ENCODE results near the gene ZNF516.

The ZNF516 gene

DNA sequence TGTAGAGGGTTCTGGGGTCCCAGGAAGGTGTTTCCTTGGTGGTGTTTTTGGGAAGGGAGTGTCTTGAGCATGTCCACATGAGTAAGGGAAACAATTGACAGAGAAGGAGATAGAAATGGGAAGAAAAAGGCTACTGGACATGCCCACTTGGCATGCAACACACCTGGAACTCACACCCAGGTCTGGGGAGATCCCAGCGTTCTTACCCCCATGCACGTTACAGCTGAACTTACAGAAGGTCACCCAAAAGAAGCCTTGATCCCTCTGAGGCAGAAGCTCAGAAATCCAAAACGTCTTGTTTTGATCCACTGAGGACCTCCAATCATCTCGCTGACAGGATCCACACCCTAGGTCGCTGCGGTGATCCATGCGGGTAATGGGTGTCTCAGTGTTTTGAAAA, 142.0 kb downstream of the ZNF516 start:
- no peaks in the 10 kb centered on the region for H3K36me3 ChIP-seq (replicated peaks)
- H3K4me3 ChIP-seq (ENCODE audit: low read depth, low read length): no peak overlapping the region
- DNase-seq: no peak
- TF ChIP-seq CTCF (IDR thresholded peaks at IDR 0.05; ENCODE audit: low read depth, low read length, missing control alignments): no peak
- in situ Hi-C loops (cut with HindIII; ENCODE audit: low pct_ligation_motif_present, low sequenced_read_pairs): no loop called here
- H3K27ac ChIP-seq: no peak overlapping the region
- no peaks in the 10 kb centered on the region for H3K27me3 ChIP-seq (replicated peaks)

GRCh38 chr18:76351961-76352581, 143.0 kb downstream of the ZNF516 start:
- Histone ChIP-seq H3K4me3 (ENCODE audit: low read depth, low read length) (no peak overlapping the region), H3K36me3 (replicated peaks) (no peaks in the 10 kb centered on the region), H3K27me3 (replicated peaks) (no peaks in the 10 kb centered on the region), H3K27ac (no peak overlapping the region)
- DNase-seq: peak; percentile 33
- TF ChIP-seq CTCF (IDR thresholded peaks at IDR 0.05; ENCODE audit: low read depth, low read length, missing control alignments): no peak
- in situ Hi-C loops (cut with HindIII; ENCODE audit: low pct_ligation_motif_present, low sequenced_read_pairs): no loop called here

DNA sequence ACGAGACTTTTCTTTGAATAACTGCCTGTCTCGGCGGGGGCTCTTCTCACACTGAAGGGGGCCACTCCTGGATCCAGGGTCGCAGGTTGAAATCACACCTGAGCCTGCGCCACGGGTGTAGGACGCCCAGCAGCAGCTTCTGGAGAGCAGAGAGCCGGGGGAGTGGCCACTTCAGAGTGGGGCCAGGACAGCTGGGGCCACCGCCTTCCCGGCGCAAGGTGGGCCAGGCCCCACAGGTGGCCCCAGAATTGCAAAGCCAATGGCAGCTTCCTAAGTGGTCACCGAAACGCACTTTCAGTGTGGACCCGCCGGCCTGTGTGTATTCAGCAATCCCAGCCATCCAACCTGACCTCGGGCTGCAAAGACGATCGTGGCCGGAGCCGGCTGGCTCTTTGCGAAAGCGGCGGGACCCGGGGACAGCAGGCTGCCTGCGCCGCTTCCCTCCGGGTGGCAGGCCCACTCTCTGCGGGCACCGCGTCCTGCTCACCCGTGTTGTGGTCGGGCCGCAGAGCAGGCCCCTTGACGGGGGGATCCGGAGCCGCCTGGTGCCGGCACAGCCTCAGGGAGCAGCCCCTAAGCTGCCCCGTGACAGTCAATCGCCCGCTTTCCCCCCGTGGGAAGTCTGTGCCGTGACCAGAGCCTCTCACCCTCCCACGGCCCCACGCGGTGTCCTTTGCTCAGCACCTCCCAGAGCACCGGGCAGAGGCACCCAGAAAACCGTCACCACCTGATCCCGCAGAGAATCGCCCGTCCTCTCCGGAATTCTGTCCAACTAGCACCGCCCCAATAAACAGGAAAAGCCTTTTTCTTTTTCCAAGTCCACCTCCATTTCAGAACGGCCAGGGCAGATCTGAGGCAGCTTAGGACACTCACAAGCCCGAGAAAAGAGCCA, 144.7 kb downstream of the ZNF516 start:
- Histone ChIP-seq H3K36me3 (replicated peaks) (no peaks in the 10 kb centered on the region), H3K27me3 (replicated peaks) (no peaks in the 10 kb centered on the region), H3K27ac (no peak overlapping the region), H3K4me3 (ENCODE audit: low read depth, low read length) (no peak overlapping the region)
- in situ Hi-C loops (cut with HindIII; ENCODE audit: low pct_ligation_motif_present, low sequenced_read_pairs): no loop called here
- no peak for TF ChIP-seq CTCF (IDR thresholded peaks at IDR 0.05; ENCODE audit: low read depth, low read length, missing control alignments)
- DNase-seq: no peak

- H3K36me3 ChIP-seq (replicated peaks): no peaks in the 10 kb centered on the region
- H3K4me3 ChIP-seq (ENCODE audit: low read depth, low read length): peak overlapping the region; percentile 15
- peak; percentile 90 for TF ChIP-seq CTCF (IDR thresholded peaks at IDR 0.05; ENCODE audit: low read depth, low read length, missing control alignments)
- DNase-seq: peak; percentile 69
- in situ Hi-C loops (cut with HindIII; ENCODE audit: low pct_ligation_motif_present, low sequenced_read_pairs): no loop called here
- no peak overlapping the region for H3K27ac ChIP-seq
- no peaks in the 10 kb centered on the region for H3K27me3 ChIP-seq (replicated peaks)
Observed at GRCh38 chr18:76349067-76349715, 145.9 kb downstream of the ZNF516 start.

- in situ Hi-C loops (cut with HindIII; ENCODE audit: low pct_ligation_motif_present, low sequenced_read_pairs): no loop called here
- DNase-seq: no peak
- no peak overlapping the region for H3K27ac ChIP-seq
- H3K4me3 ChIP-seq (ENCODE audit: low read depth, low read length): no peak overlapping the region
- no peak for TF ChIP-seq CTCF (IDR thresholded peaks at IDR 0.05; ENCODE audit: low read depth, low read length, missing control alignments)
- H3K27me3 ChIP-seq (replicated peaks): no peaks in the 10 kb centered on the region
- H3K36me3 ChIP-seq (replicated peaks): no peaks in the 10 kb centered on the region
Observed at GRCh38 chr18:76348267-76349066, 146.6 kb downstream of the ZNF516 start.
